T-cell (primary cell): ENCODE data around the gene CES5A. TPM values are rescaled to one million over a fixed set of nuclear protein-coding genes. Genes with fewer than 3 reads are reported as not detected.
"Not testable (repeated sequence)": the region's sequence is repeated elsewhere in the genome, so short reads cannot be mapped to it uniquely, and the experiment has no call there.

Experiments used
- ATAC-seq, 4 experiments: fragments of 200-7000 bp in 3 of 4; fragments of 150-1000 bp in 1 of 4; cut with Tn5 transposase; replicated peaks in 1 of 4; 1 replicate in 3 of 4; 2 replicates in 1 of 4; pipeline ENCODE4 v1.10.0; 2021; ENCODE audit warnings: moderate library complexity in 3 of 4, mild to moderate bottlenecking in 2 of 4, moderate number of reproducible peaks in 1 of 4
- CTCF ChIA-PET, 2 donors: fragments of 300-600 bp; sonication (Branson Sonifier 250); formaldehyde crosslinking; loops; one replicate each; lab custom pipeline; 2022; ENCODE audit warnings: antibody characterized with exemption in 2 of 2; lab: Charles Lee
- POLR2A ChIA-PET, 2 donors: fragments of 300-600 bp; sonication (Branson Sonifier 250); formaldehyde crosslinking; loops; one replicate each; lab custom pipeline; 2022; ENCODE audit warnings: antibody characterized with exemption in 2 of 2; lab: Charles Lee
- DNase-seq, 35 experiments: peaks; one replicate each; pipeline versions ENCODE4 v3.0.0 to v3.0.0-alpha.2; 2013 to 2023
- H3K27ac ChIP-seq: one replicate; pipeline ENCODE4 v1.5.1; 2013; ENCODE audit warnings: low read length
- H3K27me3 ChIP-seq, 2 experiments: replicated peaks in 1 of 2; 1 replicate in 1 of 2; 2 replicates in 1 of 2; pipeline versions ENCODE4 v1.6.1 to v1.7.0; 2013; ENCODE audit warnings: low read length in 1 of 2, mixed read lengths in 1 of 2; ENCODE audit not compliant: control insufficient read depth in 2 of 2, insufficient read depth in 2 of 2; ENCODE audit errors: extremely low read depth in 1 of 2
- H3K36me3 ChIP-seq, 2 donors: 1 replicate in 1 of 2; 2 replicates in 1 of 2; pipeline versions ENCODE4 v1.6.1 to v1.7.0; 2013; ENCODE audit warnings: low read length in 1 of 2; ENCODE audit not compliant: control insufficient read depth in 2 of 2, insufficient read depth in 1 of 2; ENCODE audit errors: extremely low read depth in 1 of 2
- H3K4me1 ChIP-seq, 2 experiments: 1 replicate in 1 of 2; 2 replicates in 1 of 2; pipeline versions ENCODE4 v1.6.1 to v1.7.0; 2013; ENCODE audit warnings: low read length in 2 of 2, mixed read lengths in 1 of 2; ENCODE audit not compliant: insufficient read depth in 2 of 2, control insufficient read depth in 1 of 2; ENCODE audit errors: extremely low read depth in 1 of 2
- H3K4me3 ChIP-seq, 2 donors: 1 replicate in 1 of 2; 2 replicates in 1 of 2; pipeline versions ENCODE4 v1.5.1 to v1.7.0; 2013; ENCODE audit warnings: mild to moderate bottlenecking in 2 of 2, low read length in 1 of 2, moderate library complexity in 1 of 2; ENCODE audit not compliant: control insufficient read depth in 1 of 2; ENCODE audit errors: extremely low read depth in 1 of 2
- H3K9me3 ChIP-seq: 2 replicates; pipeline ENCODE4 v1.7.0; 2013
- H3K27ac Mint-ChIP-seq, 2 donors: one replicate each; pipeline ENCODE4 v1.8.0; 2020 to 2021; ENCODE audit warnings: mild to moderate bottlenecking in 2 of 2, mixed read lengths in 2 of 2
- H3K27me3 Mint-ChIP-seq, 2 donors: one replicate each; pipeline ENCODE4 v1.8.0; 2021 to 2022; ENCODE audit warnings: mixed read lengths in 2 of 2
- H3K36me3 Mint-ChIP-seq: one replicate; pipeline ENCODE4 v1.8.0; 2021; ENCODE audit warnings: mixed read lengths
- H3K4me1 Mint-ChIP-seq, 3 donors: one replicate each; pipeline ENCODE4 v1.8.0; 2020 to 2022; ENCODE audit warnings: mixed read lengths in 3 of 3, mild to moderate bottlenecking in 1 of 3
- H3K4me3 Mint-ChIP-seq, 3 donors: one replicate each; pipeline ENCODE4 v1.8.0; 2020 to 2022; ENCODE audit warnings: mild to moderate bottlenecking in 3 of 3, mixed read lengths in 3 of 3, moderate library complexity in 3 of 3
- H3K9me3 Mint-ChIP-seq, 3 donors: one replicate each; pipeline ENCODE4 v1.8.0; 2020 to 2022; ENCODE audit warnings: mixed read lengths in 3 of 3
- WGBS: methylation state at CpG from one replicate; pipeline ENCODE4 v1.1.5; 2013; ENCODE audit warnings: missing lambda C conversion rate; ENCODE audit not compliant: insufficient coverage; 5-methylcytosine and 5-hydroxymethylcytosine counted together
- total RNA-seq, 35 experiments: library from RNA in 6 of 35; stranded (reverse) in 6 of 35; fragments of 120-200 nt in 1 of 35; gene quantifications; one replicate each; pipeline versions ENCODE4 v1.2.1 to v1.2.4 and lab custom pipeline; 2013 to 2026

CES5A gene
- total RNA-seq, 5 donors from 2014 or later (not counting 1 experiment from before 2014, with no cell fraction given), result not detected

DNA sequence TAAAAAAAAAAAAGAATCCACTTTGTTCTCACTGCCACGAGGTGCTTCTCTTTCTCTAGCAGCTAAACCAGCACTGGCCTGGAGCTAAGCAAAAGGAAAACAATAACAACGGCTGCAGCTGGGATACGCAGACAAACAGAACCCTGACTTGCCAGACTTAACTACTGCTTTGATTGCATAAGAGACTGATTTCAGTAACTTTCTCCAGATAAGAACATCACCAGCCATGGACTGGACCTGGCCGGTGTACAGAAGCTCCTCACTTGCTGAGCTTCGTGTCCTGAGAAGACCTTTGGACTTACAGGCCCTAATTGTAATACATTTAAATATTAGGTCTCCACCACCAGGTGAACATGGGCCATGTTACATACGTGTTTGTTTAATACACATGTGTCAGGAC, 70.1 kb downstream of the CES5A start:
- DNase-seq, H3K27ac ChIP-seq, ATAC-seq, H3K4me1 Mint-ChIP-seq, H3K4me1 ChIP-seq, H3K9me3 Mint-ChIP-seq, CTCF ChIA-PET, H3K27me3 ChIP-seq, POLR2A ChIA-PET, H3K4me3 ChIP-seq, H3K36me3 ChIP-seq, H3K9me3 ChIP-seq, H3K27ac Mint-ChIP-seq, H3K27me3 Mint-ChIP-seq, H3K36me3 Mint-ChIP-seq, H3K4me3 Mint-ChIP-seq: not testable (repeated sequence)
- WGBS, result no CpG with 5 or more reads among the region's 6 CpGs

DNA sequence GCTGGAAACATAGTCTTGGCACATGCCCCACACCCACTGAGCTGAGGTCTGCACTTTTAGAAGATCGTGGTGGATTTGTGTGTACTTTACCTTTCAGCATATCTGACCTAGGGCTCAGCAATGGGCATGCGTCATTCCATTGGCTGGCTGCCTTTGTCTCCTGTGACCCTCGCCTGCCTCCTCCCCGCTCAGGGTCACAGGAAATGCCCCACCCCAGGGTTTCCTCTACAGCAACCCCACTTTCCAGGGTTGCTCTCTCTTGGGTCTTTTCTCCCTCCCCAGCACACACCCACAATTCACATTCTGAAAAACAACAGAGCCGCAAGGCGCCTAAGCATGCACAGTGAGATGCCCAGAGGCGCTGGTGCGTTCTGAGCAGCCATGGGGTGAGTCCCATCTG, 71.5 kb downstream of the CES5A start:
- H3K4me3 Mint-ChIP-seq, H3K9me3 Mint-ChIP-seq, H3K27me3 ChIP-seq, H3K36me3 ChIP-seq, H3K27me3 Mint-ChIP-seq, H3K4me1 ChIP-seq, H3K4me3 ChIP-seq, H3K9me3 ChIP-seq, H3K27ac Mint-ChIP-seq, H3K27ac ChIP-seq, CTCF ChIA-PET, DNase-seq, H3K4me1 Mint-ChIP-seq, POLR2A ChIA-PET, H3K36me3 Mint-ChIP-seq: not testable (repeated sequence)
- peak; percentile 43 to 77 (median 62) for ATAC-seq
- no CpG with 5 or more reads among the region's 8 CpGs for WGBS

Other genes with a start within 250 kb of the CES5A start
- gene SLC6A2, start 219.4 kb downstream of the CES5A start, total RNA-seq, result not detected
- 1 to 10 TPM in 3 of 5 donors, under 1 TPM in 2; 0.79 to 3.3 (median 1.4) TPM for gene CES1, start 42.3 kb downstream of the CES5A start, total RNA-seq